ENCODE measurements around the gene ADGRG1.

DNA sequence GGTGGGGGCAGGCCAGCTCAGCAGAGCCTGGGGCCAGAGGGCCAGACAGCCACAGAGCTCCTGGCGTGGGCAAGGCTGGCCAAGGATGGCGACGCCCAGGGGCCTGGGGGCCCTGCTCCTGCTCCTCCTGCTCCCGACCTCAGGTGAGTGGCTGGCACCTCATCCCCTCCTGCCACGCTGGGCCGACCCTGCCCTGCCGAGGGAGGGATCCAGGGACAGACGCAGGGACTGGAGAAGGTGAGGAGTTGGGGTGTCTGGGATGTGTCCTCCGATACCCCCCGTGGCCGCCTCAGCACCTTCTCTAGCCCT is 39.8 kb downstream of the ADGRG1 start, which contains the start of gene ADGRG3:
- TF ChIP-seq, protein P1, sequence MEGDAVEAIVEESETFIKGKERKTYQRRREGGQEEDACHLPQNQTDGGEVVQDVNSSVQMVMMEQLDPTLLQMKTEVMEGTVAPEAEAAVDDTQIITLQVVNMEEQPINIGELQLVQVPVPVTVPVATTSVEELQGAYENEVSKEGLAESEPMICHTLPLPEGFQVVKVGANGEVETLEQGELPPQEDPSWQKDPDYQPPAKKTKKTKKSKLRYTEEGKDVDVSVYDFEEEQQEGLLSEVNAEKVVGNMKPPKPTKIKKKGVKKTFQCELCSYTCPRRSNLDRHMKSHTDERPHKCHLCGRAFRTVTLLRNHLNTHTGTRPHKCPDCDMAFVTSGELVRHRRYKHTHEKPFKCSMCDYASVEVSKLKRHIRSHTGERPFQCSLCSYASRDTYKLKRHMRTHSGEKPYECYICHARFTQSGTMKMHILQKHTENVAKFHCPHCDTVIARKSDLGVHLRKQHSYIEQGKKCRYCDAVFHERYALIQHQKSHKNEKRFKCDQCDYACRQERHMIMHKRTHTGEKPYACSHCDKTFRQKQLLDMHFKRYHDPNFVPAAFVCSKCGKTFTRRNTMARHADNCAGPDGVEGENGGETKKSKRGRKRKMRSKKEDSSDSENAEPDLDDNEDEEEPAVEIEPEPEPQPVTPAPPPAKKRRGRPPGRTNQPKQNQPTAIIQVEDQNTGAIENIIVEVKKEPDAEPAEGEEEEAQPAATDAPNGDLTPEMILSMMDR (conservative IDR thresholded peaks at IDR 0.05), result no peak; the same call in 1 of the 2 replicates
- TF ChIP-seq ZFX (IDR thresholded peaks at IDR 0.05), result no peak
